Endothelial cell of umbilical vein (primary cell): Measurements from ENCODE around the gene SYT14. TPM values are rescaled to one million over a fixed set of nuclear protein-coding genes. Genes with fewer than 3 reads are reported as not detected.

Experiments
- BruUV-seq: library from RNA; stranded (reverse); fragments of 400-500 nt; replicated peaks from 2 replicates; lab custom pipeline; 2021; lab: Mats Ljungman, UMichigan
- CTCF ChIA-PET: fragments of 300-600, 350-600 bp; sonication (Branson Sonifier 250); formaldehyde crosslinking; loops from one replicate; lab custom pipeline; 2021; ENCODE audit warnings: antibody characterized with exemption, inconsistent platforms; lab: Charles Lee
- POLR2A ChIA-PET: fragments of 300-600, 350-600 bp; sonication (Branson Sonifier 250); formaldehyde crosslinking; loops from one replicate; lab custom pipeline; 2021; ENCODE audit warnings: antibody characterized with exemption, inconsistent platforms; lab: Charles Lee
- DNase-seq: peaks from one replicate; pipeline ENCODE4 v3.0.0-alpha.2; 2011; ENCODE audit warnings: low read depth, low spot score
- FAIRE-seq: peaks from 2 replicates; lab custom pipeline; 2011; peaks lifted over from hg19 to GRCh38; lab: Jason Lieb, UNC
- H2AFZ ChIP-seq: 2 replicates; pipeline ENCODE4 v1.6.0; 2012; ENCODE audit warnings: low read depth, low read length, control low read depth, inconsistent platforms
- H3K27ac ChIP-seq: 2 replicates; pipeline ENCODE4 v1.5.1; 2011; ENCODE audit warnings: low read depth, mild to moderate bottlenecking, control low read depth, low read length, moderate library complexity; ENCODE audit not compliant: insufficient read depth
- H3K27me3 ChIP-seq, 2 experiments: 2 replicates each; pipeline versions ENCODE4 v1.6.0 to v1.6.1; 2011; ENCODE audit warnings: low read length in 2 of 2, mixed read lengths in 1 of 2; ENCODE audit not compliant: control insufficient read depth in 2 of 2, insufficient read depth in 2 of 2
- H3K36me3 ChIP-seq, 2 experiments: 2 replicates in 1 of 2; 3 replicates in 1 of 2; pipeline ENCODE4 v1.5.1; 2011; ENCODE audit warnings: low read length in 2 of 2, mild to moderate bottlenecking in 1 of 2, moderate library complexity in 1 of 2; ENCODE audit not compliant: control insufficient read depth in 2 of 2, insufficient read depth in 2 of 2; ENCODE audit errors: extremely low read depth in 1 of 2
- H3K4me1 ChIP-seq: 3 replicates; pipeline ENCODE4 v1.5.1; 2011; ENCODE audit warnings: mild to moderate bottlenecking, low read length; ENCODE audit not compliant: control insufficient read depth, insufficient read depth; ENCODE audit errors: extremely low read depth
- H3K4me2 ChIP-seq: 2 replicates; pipeline ENCODE4 v1.6.1; 2011; ENCODE audit warnings: low read length, control low read depth, mixed read lengths; ENCODE audit not compliant: insufficient read depth
- H3K4me3 ChIP-seq, 3 experiments: fragments of 200-600 bp in 1 of 3; sonication (generic), shearing (Covaris generic) in 1 of 3; replicated peaks in 1 of 3; 2 replicates each; pipeline ENCODE4 v1.5.1; 2011 to 2016; ENCODE audit warnings: control low read depth in 3 of 3, low read length in 3 of 3, mild to moderate bottlenecking in 2 of 3, inconsistent platforms in 1 of 3, low read depth in 1 of 3, moderate library complexity in 1 of 3; ENCODE audit not compliant: insufficient read depth in 1 of 3
- H3K79me2 ChIP-seq: 2 replicates; pipeline ENCODE4 v1.6.0; 2012; ENCODE audit warnings: low read length, inconsistent platforms; ENCODE audit not compliant: control insufficient read depth, insufficient read depth
- H3K9ac ChIP-seq: replicated peaks from 2 replicates; pipeline ENCODE3; 2011; ENCODE audit warnings: low read length, control low read depth; ENCODE audit not compliant: insufficient read depth; ENCODE audit errors: extremely low read depth
- H3K9me1 ChIP-seq: replicated peaks from 3 replicates; pipeline ENCODE4 v1.6.0; 2011; ENCODE audit warnings: mild to moderate bottlenecking, low read length; ENCODE audit not compliant: control insufficient read depth, insufficient read depth; ENCODE audit errors: extremely low read depth
- H3K9me3 ChIP-seq: replicated peaks from 2 replicates; pipeline ENCODE4 v1.5.1; 2012; ENCODE audit warnings: low read length, inconsistent platforms; ENCODE audit not compliant: control insufficient read depth, insufficient read depth
- H4K20me1 ChIP-seq: replicated peaks from 2 replicates; pipeline ENCODE3; 2011; ENCODE audit warnings: mild to moderate bottlenecking, low read length; ENCODE audit not compliant: control insufficient read depth, insufficient read depth; ENCODE audit errors: extremely low read depth
- CTCF ChIP-seq, 2 donors: IDR thresholded peaks; 1 replicate in 1 of 2; 2 replicates in 1 of 2; pipeline ENCODE4 v1.5.1; 2011; ENCODE audit warnings: low read length in 2 of 2, mild to moderate bottlenecking in 2 of 2, moderate library complexity in 2 of 2, control low read depth in 1 of 2, inconsistent platforms in 1 of 2, low read depth in 1 of 2; ENCODE audit not compliant: insufficient read depth in 1 of 2; ENCODE audit errors: extremely low read depth in 1 of 2
- EZH2 ChIP-seq: IDR thresholded peaks from 2 replicates; pipeline ENCODE4 v1.6.1; 2012; ENCODE audit warnings: borderline replicate concordance, low read depth, mild to moderate bottlenecking, moderate library complexity, low read length, inconsistent platforms; ENCODE audit not compliant: severe bottlenecking
- FOS ChIP-seq: IDR thresholded peaks from 2 replicates; pipeline ENCODE4 v1.6.1; 2011; ENCODE audit warnings: mild to moderate bottlenecking, low read length, moderate library complexity, borderline replicate concordance; ENCODE audit not compliant: insufficient read depth
- GATA2 ChIP-seq: IDR thresholded peaks from 2 replicates; pipeline ENCODE4 v1.7.0; 2011; ENCODE audit warnings: low read depth, mild to moderate bottlenecking, moderate library complexity, mixed read lengths, low read length; ENCODE audit not compliant: insufficient read length, insufficient read depth
- JUN ChIP-seq: IDR thresholded peaks from 2 replicates; pipeline ENCODE4 v1.6.1; 2011; ENCODE audit warnings: borderline replicate concordance, low read depth; ENCODE audit not compliant: insufficient read length, insufficient read depth
- MYC ChIP-seq: IDR thresholded peaks from one replicate; pipeline ENCODE4 v1.6.1; 2011; ENCODE audit warnings: mild to moderate bottlenecking, low read depth, low read length
- POLR2A ChIP-seq: IDR thresholded peaks from 2 replicates; pipeline ENCODE4 v1.6.1; 2012; ENCODE audit warnings: low read depth, mild to moderate bottlenecking, control low read depth, low read length
- POLR2AphosphoS5 ChIP-seq: IDR thresholded peaks from 2 replicates; pipeline ENCODE4 v1.6.1; 2012; ENCODE audit warnings: low read depth, mild to moderate bottlenecking, control low read depth, low read length, moderate library complexity; ENCODE audit not compliant: insufficient read depth
- dilution Hi-C: fragments of 300-500 bp; cut with MboI; formaldehyde crosslinking; loops from one replicate; pipeline ENCODE4 v1.15.0; 2019; ENCODE audit warnings: low sequenced_read_pairs; ENCODE audit not compliant: extremely low pct_ligation_motif_present
- intact Hi-C: fragments of 100-400 bp; cut with micrococcal nuclease; formaldehyde crosslinking; loops from one replicate; pipeline ENCODE4 v1.10.0; 2022
- polyA plus RNA-seq, 4 experiments: library from polyadenylated mRNA; depleted of rRNA in 3 of 4; stranded (reverse) in 3 of 4; unstranded in 1 of 4; fragments of >200 nt; gene quantifications; 2 replicates each; pipeline versions ENCODE4 v1.2.1 to v1.2.3, GENCODE V29; 2011 to 2012; ENCODE audit warnings: missing spikeins in 1 of 4
- total RNA-seq: library from RNA; stranded (reverse); gene quantifications from 2 replicates; pipeline ENCODE4 v1.2.3, GENCODE V29; 2021
- TF ChIP-seq, protein P1 (sequence below): IDR thresholded peaks from 2 replicates; pipeline ENCODE4 v1.6.1; 2011; ENCODE audit not compliant: insufficient read depth, insufficient read length

The SYT14 gene
- total and polyA plus RNA-seq, 2 donors (not counting 3 experiments of a cell fraction or from before 2014, with no cell fraction given), result 0.08 to 0.18 TPM

GRCh38 chr1:209926045-209926444, 12.0 kb upstream of the SYT14 start:
- Histone ChIP-seq H3K4me1 (no peaks in the 10 kb centered on the region), H4K20me1 (no peaks in the 10 kb centered on the region), H3K27me3 (no peaks in the 10 kb centered on the region), H3K36me3 (no peaks in the 10 kb centered on the region), H3K9me1 (no peaks in the 10 kb centered on the region), H2AFZ (no peak overlapping the region), H3K4me2 (no peak overlapping the region), H3K79me2 (no peaks in the 10 kb centered on the region), H3K9me3 (no peaks in the 10 kb centered on the region), H3K4me3 (no peak overlapping the region), H3K9ac (no peak overlapping the region), H3K27ac (no peak overlapping the region)
- intact Hi-C loops (no loop called here), dilution Hi-C loops (no loop called here)
- BruUV-seq, result no TSS peak
- FAIRE-seq (peak; percentile 89), DNase-seq (peak; percentile 78)
- ChIA-PET CTCF (interaction anchor here (1.0 kb wide), 1 partner anchor 66 kb away, joined by 6 read pairs; no protein-coding TSS in a partner anchor), POLR2A (no interaction called here)
- TF ChIP-seq JUN (no peak), POLR2A (no peak), POLR2AphosphoS5 (no peak), CTCF (IDR thresholded peaks at IDR 0.05; ENCODE audit: extremely low read depth in 1 of 2, insufficient read depth in 1 of 2, low read depth in 1 of 2, low read length in 2 of 2) (no peak), FOS (no peak), GATA2 (no peak), MYC (no peak), EZH2 (no peak)
- TF ChIP-seq, protein P1, sequence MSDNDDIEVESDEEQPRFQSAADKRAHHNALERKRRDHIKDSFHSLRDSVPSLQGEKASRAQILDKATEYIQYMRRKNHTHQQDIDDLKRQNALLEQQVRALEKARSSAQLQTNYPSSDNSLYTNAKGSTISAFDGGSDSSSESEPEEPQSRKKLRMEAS, result no peak
